ENCODE measurements around the gene FAM25A.

Gene FAM25A

DNA sequence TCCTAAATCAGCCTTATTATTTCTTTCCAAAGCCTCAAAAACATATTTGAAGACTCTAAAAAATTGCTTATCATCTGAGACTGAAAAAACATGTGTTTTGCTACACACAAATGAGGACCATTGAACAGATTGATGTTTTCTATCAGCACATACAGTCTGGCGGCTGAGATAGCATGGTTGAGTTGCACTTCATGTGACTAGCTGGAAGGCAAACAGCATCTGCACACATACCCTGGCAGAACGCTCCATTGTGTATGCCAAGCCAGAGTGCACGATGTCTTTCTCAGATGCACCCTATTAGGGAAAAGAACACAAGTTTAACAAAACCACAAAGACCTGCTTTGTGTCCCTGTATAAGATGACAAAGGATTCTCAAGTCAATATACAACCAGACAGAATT, 33.0 kb downstream of the FAM25A start:
- Histone ChIP-seq H3K4me3 (replicated peaks; ENCODE audit: insufficient read depth, low read length) (no peak overlapping the region), H3K27ac (replicated peaks) (no peak overlapping the region), H3K27me3 (ENCODE audit: insufficient read depth, poor library complexity, severe bottlenecking) (no peaks in the 10 kb centered on the region)
- TF ChIP-seq POLR2AphosphoS5 (IDR thresholded peaks at IDR 0.05; ENCODE audit: low read depth): no peak
- TF ChIP-seq REST (IDR thresholded peaks at IDR 0.05; ENCODE audit: insufficient replicate concordance, low read depth): no peak
- TF ChIP-seq GABPA (IDR thresholded peaks at IDR 0.05; ENCODE audit: low read depth): no peak
- TF ChIP-seq SPI1 (IDR thresholded peaks at IDR 0.05; ENCODE audit: borderline replicate concordance, low read depth): no peak
- TF ChIP-seq, protein P1, sequence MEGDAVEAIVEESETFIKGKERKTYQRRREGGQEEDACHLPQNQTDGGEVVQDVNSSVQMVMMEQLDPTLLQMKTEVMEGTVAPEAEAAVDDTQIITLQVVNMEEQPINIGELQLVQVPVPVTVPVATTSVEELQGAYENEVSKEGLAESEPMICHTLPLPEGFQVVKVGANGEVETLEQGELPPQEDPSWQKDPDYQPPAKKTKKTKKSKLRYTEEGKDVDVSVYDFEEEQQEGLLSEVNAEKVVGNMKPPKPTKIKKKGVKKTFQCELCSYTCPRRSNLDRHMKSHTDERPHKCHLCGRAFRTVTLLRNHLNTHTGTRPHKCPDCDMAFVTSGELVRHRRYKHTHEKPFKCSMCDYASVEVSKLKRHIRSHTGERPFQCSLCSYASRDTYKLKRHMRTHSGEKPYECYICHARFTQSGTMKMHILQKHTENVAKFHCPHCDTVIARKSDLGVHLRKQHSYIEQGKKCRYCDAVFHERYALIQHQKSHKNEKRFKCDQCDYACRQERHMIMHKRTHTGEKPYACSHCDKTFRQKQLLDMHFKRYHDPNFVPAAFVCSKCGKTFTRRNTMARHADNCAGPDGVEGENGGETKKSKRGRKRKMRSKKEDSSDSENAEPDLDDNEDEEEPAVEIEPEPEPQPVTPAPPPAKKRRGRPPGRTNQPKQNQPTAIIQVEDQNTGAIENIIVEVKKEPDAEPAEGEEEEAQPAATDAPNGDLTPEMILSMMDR (IDR thresholded peaks at IDR 0.05; ENCODE audit: insufficient read depth, low read length): no peak
- DNase-seq (ENCODE audit: low read depth in 1 of 2, low spot score in 1 of 2): no peak

GRCh38 chr10:87053577-87054181, 33.6 kb downstream of the FAM25A start:
- H3K27ac ChIP-seq (replicated peaks): no peak overlapping the region
- H3K27me3 ChIP-seq (ENCODE audit: insufficient read depth, poor library complexity, severe bottlenecking): no peaks in the 10 kb centered on the region
- TF ChIP-seq, protein P1 (IDR thresholded peaks at IDR 0.05; ENCODE audit: insufficient read depth, low read length): no peak
- no peak for TF ChIP-seq GABPA (IDR thresholded peaks at IDR 0.05; ENCODE audit: low read depth)
- no peak for TF ChIP-seq REST (IDR thresholded peaks at IDR 0.05; ENCODE audit: insufficient replicate concordance, low read depth)
- no peak for TF ChIP-seq POLR2AphosphoS5 (IDR thresholded peaks at IDR 0.05; ENCODE audit: low read depth)
- TF ChIP-seq SPI1 (IDR thresholded peaks at IDR 0.05; ENCODE audit: borderline replicate concordance, low read depth): no peak
- H3K4me3 ChIP-seq (replicated peaks; ENCODE audit: insufficient read depth, low read length): no peak overlapping the region
- no peak for DNase-seq (ENCODE audit: low read depth in 1 of 2, low spot score in 1 of 2)

GRCh38 chr10:87054373-87055295, 34.5 kb downstream of the FAM25A start:
- no peak overlapping the region for H3K4me3 ChIP-seq (replicated peaks; ENCODE audit: insufficient read depth, low read length)
- TF ChIP-seq, protein P1 (IDR thresholded peaks at IDR 0.05; ENCODE audit: insufficient read depth, low read length): no peak
- TF ChIP-seq POLR2AphosphoS5 (IDR thresholded peaks at IDR 0.05; ENCODE audit: low read depth) (no peak), SPI1 (IDR thresholded peaks at IDR 0.05; ENCODE audit: borderline replicate concordance, low read depth) (peak; percentile 49; the same call in 1 of the 2 replicates), GABPA (IDR thresholded peaks at IDR 0.05; ENCODE audit: low read depth) (no peak)
- no peak for DNase-seq (ENCODE audit: low read depth in 1 of 2, low spot score in 1 of 2)
- H3K27ac ChIP-seq (replicated peaks): no peak overlapping the region
- H3K27me3 ChIP-seq (ENCODE audit: insufficient read depth, poor library complexity, severe bottlenecking): no peaks in the 10 kb centered on the region
